Stimulated activated CD8-positive, alpha-beta memory T cell treated with anti-CD3 and anti-CD28 coated beads, Interleukin-7, amount 100 ng/mL, for 48 hours (primary cell): Measurements from ENCODE around the gene SEPTIN5.
"Not testable (repeated sequence)": the region's sequence is repeated elsewhere in the genome, so short reads cannot be mapped to it uniquely, and the experiment has no call there.

ENCODE experiments used
- DNase-seq, 2 donors: peaks; one replicate each; pipeline ENCODE4 v3.0.0-alpha.2; 2020; ENCODE audit warnings: low read depth in 1 of 2; ENCODE audit errors: extremely low read depth in 1 of 2

The SEPTIN5 gene

DNA sequence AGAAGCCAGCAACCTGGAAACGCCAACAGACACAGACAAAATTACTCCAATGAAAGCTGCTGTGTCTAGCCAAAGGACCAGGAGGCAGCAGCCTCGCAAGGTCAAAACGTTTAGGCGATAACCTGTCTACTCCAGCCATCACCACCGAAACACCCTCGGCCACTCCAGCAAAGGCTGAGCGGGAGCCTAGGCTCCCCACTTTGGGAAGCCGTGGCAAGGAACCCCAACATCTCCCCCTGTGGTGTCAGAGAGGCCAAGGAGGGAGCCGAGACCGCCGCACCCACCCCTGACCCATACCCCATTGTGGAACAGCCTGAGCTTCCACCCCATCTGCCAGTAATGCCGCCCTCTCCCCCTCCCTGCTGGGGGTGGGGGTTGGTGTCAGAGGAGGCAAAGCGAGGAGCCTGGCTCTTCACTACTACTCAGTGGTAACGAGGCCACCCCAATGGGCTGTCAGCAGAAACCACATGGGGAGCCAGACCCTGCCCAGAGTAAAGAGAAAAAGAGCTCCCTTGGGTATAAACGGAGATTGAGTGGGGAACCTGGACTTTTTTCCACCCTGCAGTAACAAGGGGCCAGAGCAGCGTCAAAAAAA, 33.9 kb upstream of the SEPTIN5 start:
- DNase-seq = no peak

DNA sequence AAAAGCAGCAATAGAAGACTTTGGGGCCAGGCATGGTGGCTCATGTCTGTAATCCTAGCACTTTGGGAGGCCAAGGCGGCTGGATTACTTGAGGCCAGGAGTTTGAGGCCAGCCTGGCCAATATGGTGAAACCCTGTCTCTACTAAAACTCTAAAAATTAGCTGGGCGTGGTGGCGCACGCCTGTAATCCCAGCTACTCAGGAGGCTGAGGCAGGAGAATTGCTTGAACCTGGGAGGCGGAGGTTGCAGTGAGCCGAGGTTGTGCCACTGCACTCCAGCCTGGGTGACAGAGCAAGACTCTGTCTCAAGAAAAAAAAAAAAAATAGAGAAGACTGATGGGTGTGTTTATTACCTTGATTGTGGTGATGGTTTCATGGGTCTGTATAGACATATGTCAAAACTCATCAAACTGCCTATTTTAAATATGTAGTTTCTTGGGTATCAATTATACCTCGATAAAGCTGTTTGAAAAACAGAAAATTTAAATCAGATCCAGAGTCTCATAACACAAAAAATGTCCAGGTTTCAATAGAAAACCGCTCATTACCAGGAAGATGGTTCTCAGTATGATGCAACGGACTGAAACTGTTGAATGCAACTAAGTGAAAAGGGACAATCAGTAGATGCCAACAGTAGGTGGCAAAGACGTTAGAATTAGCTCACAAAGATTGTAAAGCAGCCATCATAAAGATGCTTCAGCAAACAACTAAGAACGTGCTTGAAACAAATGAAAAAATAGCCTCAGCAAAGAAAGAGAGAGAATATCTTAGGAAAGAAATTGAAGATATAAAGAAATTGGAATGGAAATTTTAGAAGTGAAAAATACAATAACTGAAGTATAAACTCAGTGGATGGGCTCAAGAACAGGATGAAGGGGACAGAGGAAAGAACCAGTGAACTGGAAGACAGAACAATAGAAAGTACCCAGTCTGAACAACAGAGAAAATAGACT, 33.1 kb upstream of the SEPTIN5 start:
- no peak for DNase-seq

DNA sequence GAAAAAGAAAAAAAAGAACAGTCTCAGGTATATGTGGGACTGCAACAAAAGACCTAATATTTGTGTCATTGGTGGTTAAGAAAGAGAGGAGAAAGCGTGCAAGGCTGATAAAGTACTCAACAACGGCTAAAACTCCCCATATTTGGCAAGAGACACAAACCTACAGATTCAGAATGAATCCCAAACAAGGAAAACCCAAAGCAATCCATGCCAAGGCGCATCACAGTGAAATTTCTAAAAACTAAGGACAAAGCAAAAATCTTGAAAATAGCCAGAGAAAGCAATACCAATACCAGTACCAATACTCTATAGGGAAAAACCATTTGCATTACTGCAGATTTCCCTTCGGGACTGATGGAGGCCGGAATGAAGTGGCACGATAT, 32.4 kb upstream of the SEPTIN5 start:
- no peak for DNase-seq

DNA sequence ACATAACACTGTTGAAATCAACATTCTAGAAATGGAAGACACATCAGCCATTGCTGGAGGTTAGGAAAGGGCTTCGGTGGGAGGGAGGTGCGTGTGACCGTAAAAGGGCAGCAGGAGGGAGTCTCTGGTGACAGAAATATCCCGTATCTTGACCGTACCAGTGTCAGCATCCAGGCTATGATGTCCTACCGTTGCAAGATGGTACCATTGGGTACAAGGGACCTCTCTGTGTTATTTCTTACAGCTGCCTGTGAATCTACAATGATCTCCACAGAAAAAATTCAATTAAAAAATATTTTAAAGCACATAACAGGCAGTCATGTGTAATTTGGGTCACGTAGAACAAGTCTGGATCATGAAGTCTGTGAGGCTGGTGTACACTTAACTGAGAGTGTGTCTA, 27.4 kb upstream of the SEPTIN5 start:
- DNase-seq = no peak

DNA sequence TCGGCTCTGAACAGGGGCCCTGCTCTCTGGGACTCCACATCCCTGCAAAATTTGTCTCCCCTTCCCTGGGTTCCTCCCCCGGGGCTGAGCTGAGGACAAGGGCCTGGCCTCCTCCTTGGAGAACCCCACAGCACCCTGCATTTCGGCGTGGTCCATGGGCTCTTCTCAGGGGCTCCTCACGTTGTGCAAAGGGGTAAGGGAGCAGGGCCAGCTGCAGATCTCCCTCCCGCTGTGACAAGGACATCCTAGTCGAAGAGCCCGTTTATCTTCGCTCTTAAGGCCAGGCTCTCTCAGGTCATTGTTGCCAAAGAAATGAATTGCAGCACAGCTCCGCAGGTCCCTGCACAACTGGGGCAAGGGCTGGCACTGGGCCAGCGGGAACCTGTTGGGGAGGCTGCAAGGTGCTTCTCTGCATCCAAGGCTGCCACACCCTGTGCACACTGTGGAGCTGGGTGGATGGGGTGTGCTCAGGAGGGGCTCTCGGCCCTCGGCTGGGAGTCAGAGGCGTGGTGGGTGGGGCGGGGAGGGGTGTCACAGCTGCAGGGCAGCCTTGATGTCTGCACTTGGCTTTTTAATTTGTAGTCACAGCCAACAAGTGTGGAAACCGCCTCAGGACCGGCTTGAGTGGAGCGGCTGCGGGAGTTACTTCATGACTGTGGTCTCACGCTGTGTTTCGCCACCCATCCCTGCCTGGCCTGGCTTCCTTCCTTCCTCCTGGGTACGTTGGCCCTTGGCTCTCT, 26.6 kb upstream of the SEPTIN5 start:
- DNase-seq = no peak

DNA sequence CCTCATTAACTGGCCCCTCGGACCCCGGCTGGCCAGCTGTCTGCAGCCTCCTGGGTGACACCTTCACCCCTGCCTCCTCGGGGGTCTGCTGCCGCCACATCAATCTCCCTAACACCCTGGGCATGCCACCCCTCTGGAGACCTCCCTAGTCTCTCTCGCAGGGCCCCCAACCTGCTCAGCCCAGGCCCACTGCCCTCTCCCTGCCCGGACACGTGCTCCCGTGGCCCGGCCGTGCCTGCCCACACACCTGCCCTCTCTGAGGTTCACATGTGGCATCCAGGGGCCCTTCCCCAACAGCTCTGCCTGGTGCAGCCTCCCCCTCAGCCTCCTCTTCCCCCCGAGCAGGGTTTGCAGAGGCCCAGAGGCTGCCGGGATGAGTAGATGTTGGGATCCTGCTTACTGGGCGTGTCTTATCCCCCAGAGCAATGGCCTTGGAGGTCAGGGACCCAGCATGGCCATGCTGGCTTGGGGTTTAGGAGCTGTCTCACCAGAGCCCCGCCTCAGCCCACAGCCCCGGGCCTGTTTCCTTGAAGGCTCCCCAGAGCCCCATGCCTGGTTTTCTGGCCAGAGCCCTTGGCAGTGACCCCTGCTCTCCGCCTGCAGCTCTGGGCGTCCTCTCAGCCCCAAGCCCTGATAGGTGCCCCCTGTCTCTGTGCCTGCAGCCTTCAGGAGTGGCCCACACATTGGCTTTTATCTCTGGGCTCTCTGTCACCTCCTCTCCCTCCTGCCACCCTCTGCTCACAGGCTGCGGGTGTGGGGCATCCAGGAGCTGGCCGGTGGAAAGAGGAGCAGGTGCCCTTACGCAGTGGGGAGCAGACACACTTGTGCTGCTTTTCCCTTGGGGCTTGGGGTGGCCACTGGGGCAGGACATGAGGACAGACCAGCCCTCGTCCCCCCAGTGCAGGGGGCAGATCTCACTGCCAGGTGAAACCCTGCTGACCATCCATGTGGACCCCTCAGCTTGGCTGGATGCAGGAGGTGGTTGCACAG, 25.7 kb upstream of the SEPTIN5 start:
- DNase-seq = no peak

DNA sequence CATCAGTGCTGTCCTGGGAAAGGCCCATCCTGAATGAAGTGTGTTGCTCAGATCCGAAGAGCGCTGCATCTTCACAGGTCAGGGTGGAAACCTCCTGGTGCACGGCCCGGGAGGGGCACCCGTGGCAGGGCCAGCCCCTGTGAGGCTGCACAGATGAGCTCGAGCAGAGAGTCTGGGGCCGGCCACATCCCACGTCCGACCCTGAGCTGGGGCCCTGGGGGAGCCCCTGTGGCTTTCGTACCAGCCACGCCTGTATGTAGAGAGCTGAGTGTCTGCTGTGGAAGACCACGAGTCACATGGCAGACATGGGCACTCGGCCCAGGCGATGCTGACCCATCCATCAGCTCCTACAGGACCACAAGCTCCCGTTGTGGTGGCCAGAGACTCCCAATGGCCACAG, 24.9 kb upstream of the SEPTIN5 start:
- no peak for DNase-seq

DNA sequence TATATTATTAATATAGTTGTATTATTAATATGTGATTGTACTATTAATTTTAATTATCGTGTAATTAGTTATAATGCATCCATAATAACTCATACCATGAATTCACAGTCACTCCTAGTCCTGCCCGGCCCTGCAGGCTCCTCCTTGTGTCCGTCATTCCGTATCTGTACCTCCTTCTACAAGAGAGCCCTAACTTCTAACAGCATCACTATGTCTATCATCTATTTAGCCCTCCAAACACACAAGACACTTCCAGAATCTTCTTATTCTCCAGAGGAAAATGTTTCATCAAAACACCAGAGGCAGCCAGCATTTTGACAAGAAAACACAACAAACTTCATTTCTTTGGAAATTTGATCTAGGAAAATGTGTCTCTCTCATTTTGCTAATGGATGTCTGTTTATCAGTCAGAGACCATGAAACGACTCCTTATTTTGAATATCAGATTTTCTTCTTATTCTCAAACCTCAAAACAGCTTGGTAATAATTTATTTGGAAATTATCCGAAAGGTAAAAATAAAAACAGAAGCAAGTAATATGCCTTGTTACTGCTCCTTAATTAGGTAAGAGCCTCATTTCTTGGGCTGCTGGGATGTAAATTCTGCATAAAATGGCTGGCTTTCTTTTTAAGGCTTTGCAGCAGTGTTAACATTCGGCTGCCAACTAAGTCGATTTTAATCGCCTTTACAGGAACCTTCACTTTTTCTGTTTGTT, 23.1 kb upstream of the SEPTIN5 start:
- no peak for DNase-seq

DNA sequence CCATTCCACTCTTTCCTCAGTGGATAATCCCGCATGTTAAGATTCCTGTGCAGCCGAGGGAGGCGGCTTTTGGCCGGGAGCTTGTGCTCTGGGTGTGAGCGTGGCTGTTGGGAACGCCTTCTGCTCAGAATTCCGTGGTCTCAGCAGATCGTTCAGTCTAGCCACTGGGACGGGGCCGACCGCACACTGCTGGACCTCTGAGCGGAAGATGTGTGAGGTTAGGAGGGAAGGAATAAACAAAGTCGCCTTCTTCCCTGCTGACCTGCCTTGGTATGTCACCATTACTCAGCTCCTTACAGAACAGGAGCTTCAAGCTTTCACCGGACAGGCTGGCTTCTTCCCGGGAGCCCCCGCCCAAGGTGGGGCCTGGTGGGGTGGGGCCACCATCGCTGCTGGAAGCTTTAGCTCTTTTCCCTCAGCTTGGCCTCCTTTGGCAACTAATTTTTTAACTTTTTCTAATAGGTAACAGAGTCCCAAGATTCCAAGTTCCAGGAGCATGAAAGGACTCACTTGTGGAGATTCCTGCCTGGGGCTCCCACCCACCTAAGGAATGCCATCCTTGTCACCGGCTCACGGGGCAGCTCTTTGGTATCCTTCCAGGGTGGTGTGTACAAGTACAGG, 22.5 kb upstream of the SEPTIN5 start:
- no peak for DNase-seq

DNA sequence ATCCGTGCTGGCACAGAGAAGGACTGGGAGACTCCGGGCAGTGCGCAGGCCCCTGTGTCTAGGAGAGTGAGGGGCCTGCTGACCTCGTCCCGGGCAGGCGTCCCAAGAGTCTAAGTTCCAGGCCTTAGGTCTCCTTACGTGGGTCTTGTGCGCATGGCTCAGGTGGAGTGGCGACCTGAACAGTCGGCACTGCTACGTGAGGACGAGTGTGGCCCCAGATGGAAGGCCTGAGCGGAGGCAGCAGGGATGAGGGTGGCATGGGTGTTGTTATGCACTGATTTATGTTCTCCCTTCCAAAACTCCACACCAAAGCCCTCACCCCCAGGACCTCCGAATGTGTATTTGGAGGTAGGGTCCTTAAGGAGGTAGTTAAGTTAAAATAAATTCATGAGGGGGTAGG, 20.7 kb upstream of the SEPTIN5 start:
- no peak for DNase-seq

DNA sequence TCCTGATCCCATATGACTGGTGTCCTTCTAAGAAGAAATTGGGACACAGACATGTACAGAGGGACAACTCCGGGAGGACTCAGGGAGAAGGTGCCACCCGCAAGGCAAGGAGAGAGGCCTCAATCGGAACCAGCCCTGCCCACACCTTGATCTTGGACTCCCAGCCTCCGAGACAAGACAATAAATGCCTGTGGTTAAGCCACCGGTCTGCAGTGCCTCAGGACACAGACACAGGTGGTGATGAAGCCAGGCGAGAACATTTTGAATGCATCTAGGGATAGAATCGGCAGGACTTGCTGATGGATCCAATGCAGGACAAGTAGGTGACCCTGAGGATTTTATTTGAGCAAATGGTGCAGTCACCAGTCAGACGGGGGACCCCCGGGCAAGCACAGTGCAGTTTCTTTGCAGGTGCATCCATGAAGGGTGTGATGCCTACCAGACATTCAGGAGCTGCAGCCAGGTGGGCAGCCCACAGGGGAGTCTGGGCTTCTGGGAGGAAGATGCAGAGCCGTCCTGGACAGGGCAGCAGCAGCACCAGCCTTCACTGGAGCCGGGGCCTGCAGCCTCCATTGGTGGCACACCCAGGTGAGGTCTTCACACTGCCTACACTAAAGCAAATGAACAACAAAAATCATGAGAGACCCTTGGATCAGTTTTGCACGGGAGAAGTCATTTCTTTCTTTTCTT, 20.2 kb upstream of the SEPTIN5 start:
- no peak for DNase-seq

DNA sequence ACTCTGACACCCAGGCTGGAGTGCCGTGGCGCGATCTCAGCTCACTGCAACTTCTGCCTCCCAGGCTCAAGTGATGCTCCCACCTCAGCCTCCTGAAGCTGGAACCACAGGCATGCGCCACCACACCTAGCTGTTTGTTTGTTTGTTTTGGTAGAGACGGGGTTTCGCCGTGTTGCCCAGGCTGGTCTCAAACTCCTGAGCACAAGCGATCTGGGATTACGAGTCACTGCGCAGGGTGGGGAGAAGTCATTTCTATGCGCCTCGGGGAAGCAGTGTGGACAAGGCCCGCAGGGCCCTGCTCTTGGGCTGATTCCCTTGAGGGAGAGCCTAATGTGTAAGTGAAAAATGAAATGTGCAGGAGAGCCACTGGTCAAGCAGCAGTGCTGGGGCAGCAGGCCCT, 19.6 kb upstream of the SEPTIN5 start:
- no peak for DNase-seq

DNA sequence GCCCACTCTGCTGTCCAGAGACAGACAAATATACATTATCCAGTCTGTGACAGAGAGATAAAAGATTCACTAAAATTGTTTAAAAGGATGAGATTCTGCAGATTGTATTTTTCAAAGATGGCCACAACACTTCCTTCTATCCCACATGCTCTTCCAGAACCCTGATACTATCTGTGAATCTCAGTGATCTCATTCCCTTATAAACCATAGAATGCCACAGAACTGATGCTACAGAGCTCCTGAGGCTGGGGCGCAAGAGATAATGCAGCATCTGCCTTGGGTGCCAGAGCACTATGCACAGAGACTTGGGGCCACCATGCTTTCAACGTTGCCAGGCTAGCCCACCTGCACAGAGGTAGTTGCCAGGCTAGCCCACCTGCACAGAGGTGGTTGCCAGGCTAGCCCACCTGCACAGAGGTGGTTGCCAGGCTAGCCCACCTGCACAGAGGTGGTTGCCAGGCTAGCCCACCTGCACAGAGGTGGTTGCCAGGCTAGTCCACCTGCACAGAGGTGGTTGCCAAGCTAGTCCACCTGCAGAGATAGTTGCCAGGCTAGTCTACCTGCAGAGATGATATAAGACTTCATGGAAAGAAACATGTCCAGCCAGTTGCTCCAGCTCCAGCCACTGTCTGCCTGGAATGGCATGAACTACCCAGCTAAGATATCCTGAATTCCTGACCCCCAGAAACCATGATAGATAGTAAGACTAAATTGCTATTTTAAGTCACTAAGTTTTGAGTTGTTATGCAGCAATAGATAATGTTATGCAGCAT, 17.6 kb upstream of the SEPTIN5 start:
- no peak for DNase-seq

DNA sequence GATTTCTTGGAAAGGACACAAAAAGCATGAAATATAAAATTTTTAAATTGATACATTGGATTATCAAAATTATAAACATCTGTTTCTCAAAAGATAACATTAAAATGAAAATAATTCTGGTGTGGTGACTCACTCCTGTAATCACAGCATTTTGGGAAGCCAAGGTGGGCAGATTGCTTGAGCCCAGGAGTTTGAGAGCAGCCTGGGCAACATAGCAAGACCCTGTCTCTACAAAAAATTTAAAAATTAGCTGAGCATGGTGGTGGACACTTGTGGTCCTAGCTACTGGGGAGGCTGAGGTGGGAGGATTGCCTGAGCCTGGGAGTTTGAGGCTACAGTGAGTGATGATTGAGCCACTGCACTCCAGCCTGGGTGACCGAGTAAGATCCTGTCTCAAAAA, 16.4 kb upstream of the SEPTIN5 start:
- not testable (repeated sequence) for DNase-seq

DNA sequence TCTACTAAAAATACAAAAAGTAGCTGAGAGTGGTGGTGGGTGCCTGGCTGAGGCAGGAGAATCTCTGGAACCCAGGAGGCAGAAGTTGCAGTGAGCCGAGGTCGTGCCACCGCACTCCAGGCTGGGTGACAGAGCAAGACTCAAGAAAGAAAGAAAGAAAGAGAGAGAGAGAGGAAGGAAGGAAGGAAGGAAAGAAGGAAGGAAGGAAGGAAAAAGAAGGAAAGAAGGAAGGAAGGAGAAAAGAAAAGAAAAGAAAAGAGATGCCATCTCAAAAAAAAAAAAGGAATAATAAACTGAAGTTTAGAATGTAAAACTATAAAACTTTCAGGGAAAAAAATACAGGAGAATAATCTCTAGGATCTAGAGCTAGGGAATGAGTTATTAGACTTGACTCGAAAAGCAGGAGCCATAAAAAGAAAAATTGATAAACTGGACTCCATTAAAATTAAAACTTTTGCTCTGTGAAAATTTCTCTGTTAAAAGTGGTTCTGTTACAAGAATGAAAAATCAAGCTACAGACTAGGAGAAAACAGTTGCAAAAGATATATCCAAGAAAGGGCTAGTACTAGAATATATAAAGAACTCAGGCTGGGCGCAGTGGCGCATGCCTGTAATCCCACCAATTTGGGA, 13.4 kb upstream of the SEPTIN5 start:
- DNase-seq = no peak

DNA sequence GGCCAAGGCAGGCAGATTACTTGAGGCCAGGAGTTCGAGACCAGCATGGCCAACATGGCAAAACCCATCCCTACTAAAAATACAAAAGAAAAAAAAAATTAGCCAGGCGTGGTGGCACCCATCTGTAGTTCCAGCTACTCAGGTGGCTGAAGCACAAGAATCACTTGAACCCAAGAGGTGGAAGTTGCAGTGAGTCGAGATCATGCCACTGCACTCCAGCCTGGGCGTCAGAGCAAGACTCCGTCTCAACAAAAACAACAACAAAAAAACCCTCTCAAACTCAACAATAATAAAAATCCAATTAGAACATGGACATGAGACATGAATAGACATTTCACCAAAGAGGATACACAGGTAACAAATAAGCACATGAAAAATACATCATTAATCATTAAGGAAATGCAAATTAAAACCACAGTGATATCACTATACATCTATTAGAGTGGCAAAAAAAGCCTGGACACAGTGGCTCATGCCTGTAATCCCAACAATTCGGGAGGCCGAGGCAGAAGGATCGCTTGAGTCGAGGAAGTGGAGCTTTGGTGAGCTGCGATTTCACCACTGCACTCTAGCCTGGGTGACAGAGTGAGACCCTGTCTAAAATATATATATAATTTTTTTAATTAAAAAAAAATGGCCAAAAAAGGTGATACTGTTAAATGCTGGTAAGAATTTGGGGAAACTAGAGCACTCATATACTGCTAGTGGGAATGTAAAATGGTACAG, 12.7 kb upstream of the SEPTIN5 start:
- DNase-seq = no peak

DNA sequence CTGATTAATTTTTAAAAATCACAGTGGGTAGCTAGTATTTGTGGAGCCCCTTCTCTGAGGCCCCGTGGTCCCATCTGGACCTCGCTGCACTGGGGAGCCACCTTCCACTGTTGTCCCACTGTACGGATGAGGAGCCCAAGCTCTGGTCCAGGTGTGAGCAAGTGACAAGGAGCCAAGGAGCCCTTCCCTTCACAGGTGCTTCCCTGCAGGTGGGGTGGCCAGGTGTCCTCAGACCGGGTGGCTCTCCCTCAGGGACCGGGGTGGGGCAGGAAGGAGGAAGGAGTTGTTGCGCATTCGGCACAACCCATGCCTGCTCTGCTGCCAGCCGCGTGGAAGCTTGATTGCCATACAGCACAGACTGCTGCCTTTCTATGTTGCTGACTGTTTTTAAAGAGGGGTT, 10.4 kb upstream of the SEPTIN5 start:
- DNase-seq = no peak
